Mammary epithelial cell (primary cell): ENCODE data around the gene HMGA1.

Experiments
- CTCF ChIP-seq, 2 donors: IDR thresholded peaks in 1 of 2; conservative IDR thresholded peaks in 1 of 2; 2 replicates each; pipeline ENCODE4 v1.5.1; 2011 to 2012; ENCODE audit warnings: inconsistent platforms in 2 of 2, low read length in 2 of 2, mild to moderate bottlenecking in 2 of 2, control low read depth in 1 of 2, low read depth in 1 of 2; ENCODE audit not compliant: insufficient read depth in 1 of 2; ENCODE audit errors: extremely low read depth in 1 of 2
- EZH2 ChIP-seq: IDR thresholded peaks from 2 replicates; pipeline ENCODE4 v1.6.1; 2012; ENCODE audit warnings: low read length, inconsistent platforms, borderline replicate concordance

- TF ChIP-seq CTCF (conservative IDR thresholded peaks at IDR 0.05 in 1 of 2, IDR thresholded peaks at IDR 0.05 in 1 of 2; ENCODE audit: extremely low read depth in 1 of 2, insufficient read depth in 1 of 2, low read depth in 1 of 2, low read length in 2 of 2), result no peak
- no peak for TF ChIP-seq EZH2
Measured at GRCh38 chr6:34200340-34200971, 36.2 kb upstream of the HMGA1 start.
